Panc1 (cell line): ENCODE measurements around the gene OR6J1. TPM values are rescaled to one million over a fixed set of nuclear protein-coding genes. Genes with fewer than 3 reads are reported as not detected.

ENCODE experiments used
- ATAC-seq: fragments of 200-7000 bp; cut with Tn5 transposase; 2 replicates; pipeline ENCODE4 v1.9.1; 2020; ENCODE audit warnings: mild to moderate bottlenecking, moderate library complexity
- BruUV-seq: library from RNA; stranded (reverse); fragments of 400-500 nt; replicated peaks from 2 replicates; lab custom pipeline; 2021; lab: Mats Ljungman, UMichigan
- CTCF ChIA-PET: fragments of 300-600 bp; sonication (Branson Sonifier 250); formaldehyde crosslinking; loops from one replicate; lab custom pipeline; 2022; ENCODE audit warnings: antibody characterized with exemption; lab: Charles Lee
- POLR2A ChIA-PET: fragments of 300-600 bp; sonication (Branson Sonifier 250); formaldehyde crosslinking; loops from one replicate; lab custom pipeline; 2022; ENCODE audit warnings: antibody characterized with exemption; lab: Charles Lee
- DNase-seq: peaks from one replicate; pipeline ENCODE4 v3.0.0-alpha.2; 2010; ENCODE audit warnings: low read depth, low spot score
- H3K27ac ChIP-seq: 2 replicates; pipeline ENCODE4 v1.5.1; 2011; ENCODE audit warnings: mild to moderate bottlenecking, low read length, inconsistent platforms
- H3K27me3 ChIP-seq: fragments of 200-500 bp; sonication (Bioruptor generic); 2 replicates; pipeline ENCODE4 v1.6.0; 2014; ENCODE audit warnings: low read length, inconsistent platforms; ENCODE audit not compliant: control insufficient read depth, insufficient read depth
- H3K36me3 ChIP-seq: fragments of 200-500 bp; sonication (Bioruptor generic); 2 replicates; pipeline ENCODE4 v1.5.1; 2014; ENCODE audit warnings: inconsistent platforms, mild to moderate bottlenecking, low read length, moderate library complexity; ENCODE audit not compliant: control insufficient read depth, insufficient read depth
- H3K4me1 ChIP-seq: 2 replicates; pipeline ENCODE4 v1.5.1; 2011; ENCODE audit warnings: inconsistent platforms, mild to moderate bottlenecking, low read length, moderate library complexity; ENCODE audit not compliant: control insufficient read depth, insufficient read depth
- H3K4me3 ChIP-seq, 2 experiments: 2 replicates each; pipeline ENCODE4 v1.5.1; 2011 to 2012; ENCODE audit warnings: low read depth in 2 of 2, low read length in 2 of 2, mild to moderate bottlenecking in 2 of 2, inconsistent platforms in 1 of 2, moderate library complexity in 1 of 2
- H3K9me3 ChIP-seq: fragments of 200-500 bp; sonication (Bioruptor generic); 2 replicates; pipeline ENCODE4 v1.5.1; 2014; ENCODE audit warnings: low read depth, mild to moderate bottlenecking, inconsistent platforms, low read length, moderate library complexity; ENCODE audit not compliant: control insufficient read depth, insufficient read depth
- CTCF ChIP-seq: fragments of 450-650 bp; IDR thresholded peaks from 2 replicates; pipeline ENCODE4 v1.5.1; 2017; ENCODE audit warnings: mild to moderate bottlenecking
- POLR2AphosphoS5 ChIP-seq: IDR thresholded peaks from 2 replicates; pipeline ENCODE4 v1.6.1; 2012; ENCODE audit warnings: mild to moderate bottlenecking, low read depth, low read length, moderate library complexity
- SIN3A ChIP-seq: IDR thresholded peaks from 2 replicates; pipeline ENCODE4 v1.6.1; 2012; ENCODE audit warnings: low read depth, mild to moderate bottlenecking, low read length, moderate library complexity, borderline replicate concordance; ENCODE audit not compliant: insufficient read depth
- TCF7L2 ChIP-seq: IDR thresholded peaks from 2 replicates; pipeline ENCODE4 v1.6.1; 2011; ENCODE audit warnings: mild to moderate bottlenecking, low read depth, low read length, inconsistent platforms
- in situ Hi-C: cut with HindIII; loops from 2 replicates; pipeline ENCODE4 v1.10.0; 2016; ENCODE audit warnings: low sequenced_read_pairs, low pct_unique_long_range_greater_than_20kb
- intact Hi-C: fragments of 100-400 bp; cut with micrococcal nuclease; formaldehyde crosslinking; loops from one replicate; pipeline ENCODE4 v1.10.0; 2022; ENCODE audit not compliant: unreplicated experiment
- total RNA-seq: library from RNA; stranded (reverse); gene quantifications from one replicate; pipeline ENCODE4 v1.2.1, GENCODE V29; 2021; ENCODE audit not compliant: unreplicated experiment
- TF ChIP-seq, protein P1 (sequence below), 2 experiments: IDR thresholded peaks; 2 replicates each; pipeline ENCODE4 v1.6.1; 2011 to 2012; ENCODE audit warnings: low read depth in 2 of 2, control low read depth in 1 of 2, low read length in 1 of 2, mild to moderate bottlenecking in 1 of 2, moderate library complexity in 1 of 2; ENCODE audit not compliant: insufficient read depth in 1 of 2

The OR6J1 gene
- total RNA-seq, 1 experiment from 2014 or later, result not detected

GRCh38 chr14:22601456-22601855 is 42.7 kb downstream of the OR6J1 start:
- Histone ChIP-seq H3K36me3 (no peaks in the 10 kb centered on the region; the same call in 1 of the 2 replicates), H3K27ac (no peak overlapping the region)

GRCh38 chr14:22600027-22600426 is 44.1 kb downstream of the OR6J1 start:
- H3K4me1 ChIP-seq, result peaks cover 6% of the 10 kb centered on the region; the same call in 1 of the 2 replicates
- ATAC-seq, result no peak

More at GRCh38 chr14:22601456-22601855, 42.7 kb downstream of the OR6J1 start:
- no peak overlapping the region for H3K4me3 ChIP-seq
- no TSS peak for BruUV-seq
- no peak for DNase-seq
- H3K4me1 ChIP-seq, result peaks cover 6% of the 10 kb centered on the region; the same call in 1 of the 2 replicates
- intact Hi-C loops (no loop called here), in situ Hi-C loops (no loop called here)
- CTCF ChIA-PET, result no interaction called here
- ATAC-seq, result no peak
- TF ChIP-seq TCF7L2 (no peak), SIN3A (no peak), POLR2AphosphoS5 (no peak), CTCF (no peak)
- TF ChIP-seq, protein P1, sequence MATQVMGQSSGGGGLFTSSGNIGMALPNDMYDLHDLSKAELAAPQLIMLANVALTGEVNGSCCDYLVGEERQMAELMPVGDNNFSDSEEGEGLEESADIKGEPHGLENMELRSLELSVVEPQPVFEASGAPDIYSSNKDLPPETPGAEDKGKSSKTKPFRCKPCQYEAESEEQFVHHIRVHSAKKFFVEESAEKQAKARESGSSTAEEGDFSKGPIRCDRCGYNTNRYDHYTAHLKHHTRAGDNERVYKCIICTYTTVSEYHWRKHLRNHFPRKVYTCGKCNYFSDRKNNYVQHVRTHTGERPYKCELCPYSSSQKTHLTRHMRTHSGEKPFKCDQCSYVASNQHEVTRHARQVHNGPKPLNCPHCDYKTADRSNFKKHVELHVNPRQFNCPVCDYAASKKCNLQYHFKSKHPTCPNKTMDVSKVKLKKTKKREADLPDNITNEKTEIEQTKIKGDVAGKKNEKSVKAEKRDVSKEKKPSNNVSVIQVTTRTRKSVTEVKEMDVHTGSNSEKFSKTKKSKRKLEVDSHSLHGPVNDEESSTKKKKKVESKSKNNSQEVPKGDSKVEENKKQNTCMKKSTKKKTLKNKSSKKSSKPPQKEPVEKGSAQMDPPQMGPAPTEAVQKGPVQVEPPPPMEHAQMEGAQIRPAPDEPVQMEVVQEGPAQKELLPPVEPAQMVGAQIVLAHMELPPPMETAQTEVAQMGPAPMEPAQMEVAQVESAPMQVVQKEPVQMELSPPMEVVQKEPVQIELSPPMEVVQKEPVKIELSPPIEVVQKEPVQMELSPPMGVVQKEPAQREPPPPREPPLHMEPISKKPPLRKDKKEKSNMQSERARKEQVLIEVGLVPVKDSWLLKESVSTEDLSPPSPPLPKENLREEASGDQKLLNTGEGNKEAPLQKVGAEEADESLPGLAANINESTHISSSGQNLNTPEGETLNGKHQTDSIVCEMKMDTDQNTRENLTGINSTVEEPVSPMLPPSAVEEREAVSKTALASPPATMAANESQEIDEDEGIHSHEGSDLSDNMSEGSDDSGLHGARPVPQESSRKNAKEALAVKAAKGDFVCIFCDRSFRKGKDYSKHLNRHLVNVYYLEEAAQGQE (IDR thresholded peaks at IDR 0.05; ENCODE audit: insufficient read depth in 1 of 2, low read depth in 2 of 2, low read length in 1 of 2), result no peak
- no peaks in the 10 kb centered on the region for H3K9me3 ChIP-seq
- POLR2A ChIA-PET, result no interaction called here
- H3K27me3 ChIP-seq, result no peaks in the 10 kb centered on the region

More at GRCh38 chr14:22600027-22600426, 44.1 kb downstream of the OR6J1 start:
- Histone ChIP-seq H3K36me3 (no peaks in the 10 kb centered on the region; the same call in 1 of the 2 replicates), H3K9me3 (no peaks in the 10 kb centered on the region), H3K27me3 (no peaks in the 10 kb centered on the region), H3K27ac (no peak overlapping the region), H3K4me3 (no peak overlapping the region)
- in situ Hi-C loops (no loop called here), intact Hi-C loops (no loop called here)
- ChIA-PET CTCF (no interaction called here), POLR2A (interaction anchor here (3.6 kb wide), 1 partner anchor 10 kb away, joined by 14 read pairs; the partner anchor contains the start of gene DAD1)
- DNase-seq, result no peak
- TF ChIP-seq CTCF (no peak), POLR2AphosphoS5 (no peak), SIN3A (no peak), TCF7L2 (no peak)
- TF ChIP-seq, protein P1 (IDR thresholded peaks at IDR 0.05; ENCODE audit: insufficient read depth in 1 of 2, low read depth in 2 of 2, low read length in 1 of 2), result no peak
- BruUV-seq, result no TSS peak
